HG03135 (cell line): ENCODE data around the gene CHST13.
"Not testable (repeated sequence)": the region's sequence is repeated elsewhere in the genome, so short reads cannot be mapped to it uniquely, and the experiment has no call there.

ENCODE experiments used
- ATAC-seq: cut with Tn5 transposase; IDR thresholded peaks from one replicate; pipeline ENCODE4 v1.9.1; 2021; ENCODE audit warnings: mild to moderate bottlenecking, moderate library complexity; ENCODE audit not compliant: unreplicated experiment

Gene CHST13

GRCh38 chr3:126525091-126525852 is 1.3 kb downstream of the CHST13 start:
- no peak for ATAC-seq

GRCh38 chr3:126525853-126526667 is 2.1 kb downstream of the CHST13 start:
- no peak for ATAC-seq

- ATAC-seq, result no peak
Measured at GRCh38 chr3:126526668-126527005, 2.7 kb downstream of the CHST13 start.

GRCh38 chr3:126527006-126527405 is 3.1 kb downstream of the CHST13 start:
- no peak for ATAC-seq

GRCh38 chr3:126527455-126528211 is 3.7 kb downstream of the CHST13 start:
- ATAC-seq, result no peak

GRCh38 chr3:126528419-126528799 is 4.5 kb downstream of the CHST13 start:
- ATAC-seq, result no peak

GRCh38 chr3:126528800-126529541 is 5.0 kb downstream of the CHST13 start:
- ATAC-seq, result no peak

- no peak for ATAC-seq
Measured at GRCh38 chr3:126529585-126530170, 5.7 kb downstream of the CHST13 start.

- ATAC-seq, result no peak
Measured at GRCh38 chr3:126530171-126531050, 6.5 kb downstream of the CHST13 start.

GRCh38 chr3:126531051-126531330 is 7.0 kb downstream of the CHST13 start:
- ATAC-seq, result no peak

- ATAC-seq, result no peak
Measured at GRCh38 chr3:126533506-126533905, 9.6 kb downstream of the CHST13 start.

- ATAC-seq, result not testable (repeated sequence)
Measured at GRCh38 chr3:126534716-126535115, 10.8 kb downstream of the CHST13 start.

- ATAC-seq, result no peak
Measured at GRCh38 chr3:126535636-126536035, 11.7 kb downstream of the CHST13 start.

- ATAC-seq, result no peak
Measured at GRCh38 chr3:126536126-126536525, 12.2 kb downstream of the CHST13 start.

- no peak for ATAC-seq
Measured at GRCh38 chr3:126537116-126537729, 13.3 kb downstream of the CHST13 start.

- no peak for ATAC-seq
Measured at GRCh38 chr3:126537730-126538281, 13.9 kb downstream of the CHST13 start.

- no peak for ATAC-seq
Measured at GRCh38 chr3:126538316-126538715, 14.4 kb downstream of the CHST13 start.

GRCh38 chr3:126538966-126539365 is 15.0 kb downstream of the CHST13 start:
- ATAC-seq, result no peak
